Liver (tissue), 3 donors: Measurements from ENCODE around the gene CAMKK1.

Experiments used
- CTCF ChIP-seq: fragments of 150-350 bp; IDR thresholded peaks from 2 replicates; pipeline ENCODE4 v1.5.1; 2017; ENCODE audit warnings: improper control_type of control experiment, low read depth, low read length; ENCODE audit not compliant: missing input control
- EGR1 ChIP-seq, 2 donors: IDR thresholded peaks; 2 replicates each; pipeline ENCODE4 v1.6.1; 2016 to 2018; ENCODE audit warnings: antibody characterized with exemption in 2 of 2, low read depth in 2 of 2
- GABPA ChIP-seq, 2 donors: IDR thresholded peaks in 1 of 2; conservative IDR thresholded peaks in 1 of 2; 2 replicates each; pipeline ENCODE4 v1.6.1; 2016; ENCODE audit warnings: antibody characterized with exemption in 2 of 2, mild to moderate bottlenecking in 1 of 2, moderate library complexity in 1 of 2
- HNF4A ChIP-seq, 2 donors: conservative IDR thresholded peaks; 2 replicates each; pipeline ENCODE4 v1.6.1; 2016; ENCODE audit warnings: antibody characterized with exemption in 2 of 2, mild to moderate bottlenecking in 2 of 2
- JUND ChIP-seq, 2 donors: IDR thresholded peaks; 2 replicates each; pipeline ENCODE4 v1.6.1; 2016; ENCODE audit warnings: antibody characterized with exemption in 2 of 2
- RAD21 ChIP-seq, 2 donors: IDR thresholded peaks; 2 replicates each; pipeline ENCODE4 v1.6.1; 2016; ENCODE audit warnings: antibody characterized with exemption in 2 of 2, mild to moderate bottlenecking in 2 of 2
- REST ChIP-seq: IDR thresholded peaks from 2 replicates; pipeline ENCODE4 v1.6.1; 2016; ENCODE audit warnings: antibody characterized with exemption, mild to moderate bottlenecking
- SP1 ChIP-seq: IDR thresholded peaks from 2 replicates; pipeline ENCODE4 v1.6.1; 2018; ENCODE audit warnings: antibody characterized with exemption, mild to moderate bottlenecking
- ZBTB33 ChIP-seq: IDR thresholded peaks from 2 replicates; pipeline ENCODE4 v1.6.1; 2016; ENCODE audit warnings: antibody characterized with exemption
- donor health status: healthy.
- donor health status: healthy.

GRCh38 chr17:3925684-3926485 lies 33.0 kb upstream of the CAMKK1 start:
- no peak for TF ChIP-seq RAD21 (IDR thresholded peaks at IDR 0.05)
- TF ChIP-seq CTCF, result no peak
- no peak for TF ChIP-seq SP1
- TF ChIP-seq HNF4A (conservative IDR thresholded peaks at IDR 0.05), result no peak
- TF ChIP-seq GABPA (IDR thresholded peaks at IDR 0.05 in 1 of 2, conservative IDR thresholded peaks at IDR 0.05 in 1 of 2), result no peak
- TF ChIP-seq REST, result no peak
- no peak for TF ChIP-seq JUND (IDR thresholded peaks at IDR 0.05)
- TF ChIP-seq ZBTB33, result no peak
- no peak for TF ChIP-seq EGR1 (IDR thresholded peaks at IDR 0.05; ENCODE audit: low read depth in 2 of 2)
